GM19452 (cell line): ENCODE data around the gene TFRC.
"Not testable (repeated sequence)": the region's sequence is repeated elsewhere in the genome, so short reads cannot be mapped to it uniquely, and the experiment has no call there.

Experiments used
- ATAC-seq: cut with Tn5 transposase; IDR thresholded peaks from one replicate; pipeline ENCODE4 v1.9.1; 2021; ENCODE audit not compliant: unreplicated experiment

The TFRC gene

GRCh38 chr3:196049653-196050052 is 32.2 kb downstream of the TFRC start:
- no peak for ATAC-seq

- no peak for ATAC-seq
Observed at GRCh38 chr3:196048922-196049598, 32.8 kb downstream of the TFRC start.

GRCh38 chr3:196047391-196048030 is 34.4 kb downstream of the TFRC start:
- ATAC-seq = no peak

- ATAC-seq = no peak
Observed at GRCh38 chr3:196044513-196044912, 37.4 kb downstream of the TFRC start.

- ATAC-seq = no peak
Observed at GRCh38 chr3:196042673-196043072, 39.2 kb downstream of the TFRC start.

GRCh38 chr3:196039359-196039758 is 42.5 kb downstream of the TFRC start:
- no peak for ATAC-seq

GRCh38 chr3:196026059-196026458 is 55.8 kb downstream of the TFRC start:
- not testable (repeated sequence) for ATAC-seq

- ATAC-seq = no peak
Observed at GRCh38 chr3:196024968-196025367, 56.9 kb downstream of the TFRC start.

GRCh38 chr3:196023947-196024346 is 57.9 kb downstream of the TFRC start:
- no peak for ATAC-seq

- ATAC-seq = not testable (repeated sequence)
Observed at GRCh38 chr3:196022499-196022878, 59.4 kb downstream of the TFRC start.

GRCh38 chr3:196020373-196020772 is 61.5 kb downstream of the TFRC start:
- no peak for ATAC-seq

- not testable (repeated sequence) for ATAC-seq
Observed at GRCh38 chr3:196019576-196019975, 62.3 kb downstream of the TFRC start.

GRCh38 chr3:196018159-196018558 is 63.7 kb downstream of the TFRC start:
- ATAC-seq = not testable (repeated sequence)

- no peak for ATAC-seq
Observed at GRCh38 chr3:196016485-196016884, 65.4 kb downstream of the TFRC start.

GRCh38 chr3:196016059-196016458 is 65.8 kb downstream of the TFRC start:
- ATAC-seq = no peak

GRCh38 chr3:196013587-196014487 is 68.1 kb downstream of the TFRC start:
- no peak for ATAC-seq

- no peak for ATAC-seq
Observed at GRCh38 chr3:196012941-196013476, 68.9 kb downstream of the TFRC start.

- no peak for ATAC-seq
Observed at GRCh38 chr3:196012481-196012880, 69.4 kb downstream of the TFRC start.

- ATAC-seq = no peak
Observed at GRCh38 chr3:196009456-196009855, 72.4 kb downstream of the TFRC start.

- ATAC-seq = no peak
Observed at GRCh38 chr3:196008929-196009328, 73.0 kb downstream of the TFRC start.

- ATAC-seq = no peak
Observed at GRCh38 chr3:196008387-196008786, 73.5 kb downstream of the TFRC start.
